ENCODE data around the gene GRM8. TPM values are rescaled to one million over a fixed set of nuclear protein-coding genes. Genes with fewer than 3 reads are reported as not detected.

Gene GRM8
- polyA plus RNA-seq, 1 donor from 2014 or later, result 1.5 TPM

DNA sequence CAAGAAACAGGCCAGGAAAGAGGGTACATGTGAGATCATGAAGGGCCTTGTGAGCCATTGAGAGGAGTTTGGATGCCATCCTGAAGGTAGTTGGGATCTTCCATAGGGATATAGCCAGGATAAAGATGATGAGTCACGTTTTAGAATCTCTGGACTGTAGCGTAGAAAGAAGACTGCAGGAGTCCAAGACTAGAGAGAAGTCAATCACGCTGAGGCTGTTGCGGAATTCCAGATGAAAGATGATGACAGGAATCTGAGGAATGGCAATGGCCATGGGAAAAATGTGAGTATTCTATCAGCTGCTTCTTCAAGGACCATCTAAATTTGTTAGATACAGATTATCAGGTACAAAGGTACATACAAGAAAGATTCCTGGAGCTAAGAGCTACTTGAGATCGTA lies 711.3 kb downstream of the GRM8 start:
- H3K4me3 ChIP-seq (ENCODE audit: low read length), result no peak overlapping the region
- H3F3A ChIP-seq (ENCODE audit: insufficient read depth, low read length, poor library complexity, severe bottlenecking), result no peaks in the 10 kb centered on the region
- no peak overlapping the region for H3K4me2 ChIP-seq (ENCODE audit: low read length)
- H3K27ac ChIP-seq (ENCODE audit: low read length), result no peak overlapping the region
- H3K36me3 ChIP-seq (ENCODE audit: insufficient read depth, low read length), result no peaks in the 10 kb centered on the region
- H2AFZ ChIP-seq (ENCODE audit: low read depth, low read length), result no peak overlapping the region
- TF ChIP-seq RAD21 (conservative IDR thresholded peaks at IDR 0.05) (no peak), MXI1 (conservative IDR thresholded peaks at IDR 0.05; ENCODE audit: poor library complexity, severe bottlenecking) (no peak), EP300 (conservative IDR thresholded peaks at IDR 0.05; ENCODE audit: poor library complexity, severe bottlenecking) (no peak), EZH2 (IDR thresholded peaks at IDR 0.05; ENCODE audit: borderline replicate concordance, insufficient read depth, low read length, poor library complexity, severe bottlenecking) (no peak), TAF1 (IDR thresholded peaks at IDR 0.05; ENCODE audit: low read depth) (no peak), SMC3 (conservative IDR thresholded peaks at IDR 0.05; ENCODE audit: poor library complexity) (no peak), POLR2AphosphoS5 (IDR thresholded peaks at IDR 0.05) (no peak)
- TF ChIP-seq, protein P1, sequence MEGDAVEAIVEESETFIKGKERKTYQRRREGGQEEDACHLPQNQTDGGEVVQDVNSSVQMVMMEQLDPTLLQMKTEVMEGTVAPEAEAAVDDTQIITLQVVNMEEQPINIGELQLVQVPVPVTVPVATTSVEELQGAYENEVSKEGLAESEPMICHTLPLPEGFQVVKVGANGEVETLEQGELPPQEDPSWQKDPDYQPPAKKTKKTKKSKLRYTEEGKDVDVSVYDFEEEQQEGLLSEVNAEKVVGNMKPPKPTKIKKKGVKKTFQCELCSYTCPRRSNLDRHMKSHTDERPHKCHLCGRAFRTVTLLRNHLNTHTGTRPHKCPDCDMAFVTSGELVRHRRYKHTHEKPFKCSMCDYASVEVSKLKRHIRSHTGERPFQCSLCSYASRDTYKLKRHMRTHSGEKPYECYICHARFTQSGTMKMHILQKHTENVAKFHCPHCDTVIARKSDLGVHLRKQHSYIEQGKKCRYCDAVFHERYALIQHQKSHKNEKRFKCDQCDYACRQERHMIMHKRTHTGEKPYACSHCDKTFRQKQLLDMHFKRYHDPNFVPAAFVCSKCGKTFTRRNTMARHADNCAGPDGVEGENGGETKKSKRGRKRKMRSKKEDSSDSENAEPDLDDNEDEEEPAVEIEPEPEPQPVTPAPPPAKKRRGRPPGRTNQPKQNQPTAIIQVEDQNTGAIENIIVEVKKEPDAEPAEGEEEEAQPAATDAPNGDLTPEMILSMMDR (IDR thresholded peaks at IDR 0.05; ENCODE audit: poor library complexity, severe bottlenecking), result no peak
- TF ChIP-seq, protein P2, sequence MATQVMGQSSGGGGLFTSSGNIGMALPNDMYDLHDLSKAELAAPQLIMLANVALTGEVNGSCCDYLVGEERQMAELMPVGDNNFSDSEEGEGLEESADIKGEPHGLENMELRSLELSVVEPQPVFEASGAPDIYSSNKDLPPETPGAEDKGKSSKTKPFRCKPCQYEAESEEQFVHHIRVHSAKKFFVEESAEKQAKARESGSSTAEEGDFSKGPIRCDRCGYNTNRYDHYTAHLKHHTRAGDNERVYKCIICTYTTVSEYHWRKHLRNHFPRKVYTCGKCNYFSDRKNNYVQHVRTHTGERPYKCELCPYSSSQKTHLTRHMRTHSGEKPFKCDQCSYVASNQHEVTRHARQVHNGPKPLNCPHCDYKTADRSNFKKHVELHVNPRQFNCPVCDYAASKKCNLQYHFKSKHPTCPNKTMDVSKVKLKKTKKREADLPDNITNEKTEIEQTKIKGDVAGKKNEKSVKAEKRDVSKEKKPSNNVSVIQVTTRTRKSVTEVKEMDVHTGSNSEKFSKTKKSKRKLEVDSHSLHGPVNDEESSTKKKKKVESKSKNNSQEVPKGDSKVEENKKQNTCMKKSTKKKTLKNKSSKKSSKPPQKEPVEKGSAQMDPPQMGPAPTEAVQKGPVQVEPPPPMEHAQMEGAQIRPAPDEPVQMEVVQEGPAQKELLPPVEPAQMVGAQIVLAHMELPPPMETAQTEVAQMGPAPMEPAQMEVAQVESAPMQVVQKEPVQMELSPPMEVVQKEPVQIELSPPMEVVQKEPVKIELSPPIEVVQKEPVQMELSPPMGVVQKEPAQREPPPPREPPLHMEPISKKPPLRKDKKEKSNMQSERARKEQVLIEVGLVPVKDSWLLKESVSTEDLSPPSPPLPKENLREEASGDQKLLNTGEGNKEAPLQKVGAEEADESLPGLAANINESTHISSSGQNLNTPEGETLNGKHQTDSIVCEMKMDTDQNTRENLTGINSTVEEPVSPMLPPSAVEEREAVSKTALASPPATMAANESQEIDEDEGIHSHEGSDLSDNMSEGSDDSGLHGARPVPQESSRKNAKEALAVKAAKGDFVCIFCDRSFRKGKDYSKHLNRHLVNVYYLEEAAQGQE (IDR thresholded peaks at IDR 0.05; ENCODE audit: borderline replicate concordance), result no peak
- no peak overlapping the region for H3K9ac ChIP-seq (ENCODE audit: low read length)
- no peaks in the 10 kb centered on the region for H3K27me3 ChIP-seq (ENCODE audit: insufficient read depth, low read depth, low read length)
- no peaks in the 10 kb centered on the region for H3K9me3 ChIP-seq (ENCODE audit: low read length)
- H4K20me1 ChIP-seq (ENCODE audit: insufficient read depth), result no peaks in the 10 kb centered on the region
- no peaks in the 10 kb centered on the region for H3K9me2 ChIP-seq (ENCODE audit: insufficient read depth, low read length)
- H3K79me2 ChIP-seq (replicated peaks; ENCODE audit: insufficient read depth, low read length), result no peaks in the 10 kb centered on the region

DNA sequence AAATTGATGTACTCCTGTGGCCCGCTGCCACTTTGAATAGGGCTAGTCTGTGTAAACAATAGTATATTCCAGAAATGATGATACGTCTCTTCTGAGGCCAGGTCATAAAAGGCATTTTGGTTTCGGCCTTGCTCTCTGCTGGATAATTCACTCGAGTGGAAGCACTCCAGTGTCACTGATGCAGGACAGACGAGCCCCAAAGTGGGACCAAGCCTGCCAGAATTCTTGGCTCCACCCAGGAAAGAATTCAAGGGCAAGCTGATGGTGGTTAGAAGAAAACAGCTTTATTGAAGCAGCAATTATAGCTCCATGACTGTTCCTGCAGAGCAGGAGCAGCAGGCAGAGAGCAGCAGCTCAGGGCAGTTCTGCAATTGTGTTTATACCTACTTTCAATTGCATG lies 717.6 kb downstream of the GRM8 start:
- H3K36me3 ChIP-seq (ENCODE audit: insufficient read depth, low read length), result no peaks in the 10 kb centered on the region
- no peaks in the 10 kb centered on the region for H3K79me2 ChIP-seq (replicated peaks; ENCODE audit: insufficient read depth, low read length)
- no peak overlapping the region for H3K9ac ChIP-seq (ENCODE audit: low read length)
- no peaks in the 10 kb centered on the region for H4K20me1 ChIP-seq (ENCODE audit: insufficient read depth)
- no peak overlapping the region for H2AFZ ChIP-seq (ENCODE audit: low read depth, low read length)
- no peak for TF ChIP-seq RAD21 (conservative IDR thresholded peaks at IDR 0.05)
- no peak for TF ChIP-seq EZH2 (IDR thresholded peaks at IDR 0.05; ENCODE audit: borderline replicate concordance, insufficient read depth, low read length, poor library complexity, severe bottlenecking)
- TF ChIP-seq MXI1 (conservative IDR thresholded peaks at IDR 0.05; ENCODE audit: poor library complexity, severe bottlenecking), result no peak
- TF ChIP-seq POLR2AphosphoS5 (IDR thresholded peaks at IDR 0.05), result no peak
- TF ChIP-seq EP300 (conservative IDR thresholded peaks at IDR 0.05; ENCODE audit: poor library complexity, severe bottlenecking), result no peak
- TF ChIP-seq, protein P1 (IDR thresholded peaks at IDR 0.05; ENCODE audit: poor library complexity, severe bottlenecking), result no peak
- TF ChIP-seq, protein P2 (IDR thresholded peaks at IDR 0.05; ENCODE audit: borderline replicate concordance), result no peak
- no peak for TF ChIP-seq SMC3 (conservative IDR thresholded peaks at IDR 0.05; ENCODE audit: poor library complexity)
- no peak for TF ChIP-seq TAF1 (IDR thresholded peaks at IDR 0.05; ENCODE audit: low read depth)
- H3K9me3 ChIP-seq (ENCODE audit: low read length), result no peaks in the 10 kb centered on the region
- H3F3A ChIP-seq (ENCODE audit: insufficient read depth, low read length, poor library complexity, severe bottlenecking), result no peaks in the 10 kb centered on the region
- no peaks in the 10 kb centered on the region for H3K9me2 ChIP-seq (ENCODE audit: insufficient read depth, low read length)
- no peak overlapping the region for H3K27ac ChIP-seq (ENCODE audit: low read length)
- H3K27me3 ChIP-seq (ENCODE audit: insufficient read depth, low read depth, low read length), result no peaks in the 10 kb centered on the region
- no peak overlapping the region for H3K4me2 ChIP-seq (ENCODE audit: low read length)
- no peak overlapping the region for H3K4me3 ChIP-seq (ENCODE audit: low read length)

Measured in neural cell (in vitro differentiated cells).